Calu3 (cell line): ENCODE measurements around the gene ALCAM. TPM values are rescaled to one million over a fixed set of nuclear protein-coding genes. Genes with fewer than 3 reads are reported as not detected.

Experiments used
- BruUV-seq: library from RNA; stranded (reverse); fragments of 400-500 nt; replicated peaks from 2 replicates; lab custom pipeline; 2021; lab: Mats Ljungman, UMichigan
- CTCF ChIA-PET: fragments of 300-600 bp; sonication (Branson Sonifier 250); formaldehyde crosslinking; loops from one replicate; lab custom pipeline; 2022; ENCODE audit warnings: antibody characterized with exemption; lab: Charles Lee
- DNase-seq: peaks from one replicate; pipeline ENCODE4 v3.0.0; 2022
- H3K27ac Mint-ChIP-seq: one replicate; pipeline ENCODE4 v1.8.0; 2022; ENCODE audit warnings: mixed read lengths; ENCODE audit not compliant: unreplicated experiment
- H3K27me3 Mint-ChIP-seq: one replicate; pipeline ENCODE4 v1.8.0; 2022; ENCODE audit warnings: mixed read lengths; ENCODE audit not compliant: unreplicated experiment
- H3K36me3 Mint-ChIP-seq: one replicate; pipeline ENCODE4 v1.8.0; 2022; ENCODE audit warnings: mild to moderate bottlenecking, moderate library complexity, mixed read lengths; ENCODE audit not compliant: insufficient read depth, unreplicated experiment
- H3K4me1 Mint-ChIP-seq: one replicate; pipeline ENCODE4 v1.8.0; 2022; ENCODE audit warnings: mild to moderate bottlenecking, low read depth, mixed read lengths; ENCODE audit not compliant: unreplicated experiment
- H3K4me3 Mint-ChIP-seq: one replicate; pipeline ENCODE4 v1.8.0; 2022; ENCODE audit warnings: mild to moderate bottlenecking, low read depth, moderate library complexity, mixed read lengths; ENCODE audit not compliant: unreplicated experiment
- H3K9me3 Mint-ChIP-seq: one replicate; pipeline ENCODE4 v1.8.0; 2022; ENCODE audit warnings: low read depth, mixed read lengths; ENCODE audit not compliant: unreplicated experiment
- CTCF ChIP-seq: fragments of 200-600 bp; IDR thresholded peaks from one replicate; pipeline ENCODE4 v1.8.0; 2022; ENCODE audit warnings: antibody characterized with exemption; ENCODE audit not compliant: unreplicated experiment
- intact Hi-C: fragments of 100-400 bp; cut with micrococcal nuclease; formaldehyde crosslinking; loops from one replicate; pipeline ENCODE4 v1.10.0; 2022; ENCODE audit not compliant: unreplicated experiment
- total RNA-seq: library from RNA; stranded (reverse); gene quantifications from 2 replicates; pipeline ENCODE4 v1.2.3, GENCODE V29; 2022

The ALCAM gene
- total RNA-seq, 1 experiment from 2014 or later = 166 TPM

DNA sequence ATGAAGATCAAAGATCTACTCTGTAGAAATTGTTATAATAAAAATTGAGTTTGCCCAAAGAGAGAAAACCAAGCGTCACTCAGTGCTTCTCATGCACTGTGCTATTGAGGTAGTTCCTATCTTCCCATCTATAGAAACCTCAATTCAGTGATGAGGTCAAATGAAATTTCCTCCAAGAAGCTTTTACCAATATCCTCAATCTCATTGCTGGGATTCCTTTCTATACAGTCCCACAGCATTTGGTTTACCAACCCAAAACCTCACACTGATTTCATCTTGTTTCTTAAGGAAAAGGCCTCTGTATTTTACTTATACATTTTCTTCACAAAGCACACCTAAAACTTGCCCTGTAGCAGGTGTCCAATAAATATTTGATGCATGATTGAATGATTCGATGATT lies 147.2 kb downstream of the ALCAM start:
- BruUV-seq = no TSS peak
- intact Hi-C loops = no loop called here

GRCh38 chr3:105515372-105515771 lies 148.7 kb downstream of the ALCAM start:
- H3K36me3 Mint-ChIP-seq = no peaks in the 10 kb centered on the region
- intact Hi-C loops = loop anchor here (5.0 kb wide), 2 partner anchors 398 to 913 kb away; no protein-coding TSS in a partner anchor

More for the DNA sequence above, 147.2 kb downstream of the ALCAM start:
- no peak overlapping the region for H3K4me3 Mint-ChIP-seq
- TF ChIP-seq CTCF = no peak
- peaks cover 24% of the 10 kb centered on the region for H3K4me1 Mint-ChIP-seq
- no peaks in the 10 kb centered on the region for H3K9me3 Mint-ChIP-seq
- CTCF ChIA-PET = no interaction called here
- no peak for DNase-seq
- H3K27me3 Mint-ChIP-seq = no peaks in the 10 kb centered on the region
- H3K27ac Mint-ChIP-seq = peak overlapping the region; percentile 50
- H3K36me3 Mint-ChIP-seq = no peaks in the 10 kb centered on the region

GRCh38 chr3:105516972-105517371 lies 150.3 kb downstream of the ALCAM start:
- no peaks in the 10 kb centered on the region for H3K36me3 Mint-ChIP-seq
- TF ChIP-seq CTCF = no peak
- CTCF ChIA-PET = interaction anchor here (1.0 to 1.1 kb wide), 2 partner anchors 140 to 148 kb away, joined by 3 read pairs; no protein-coding TSS in a partner anchor
- peaks cover 8% of the 10 kb centered on the region for H3K4me1 Mint-ChIP-seq
- H3K27ac Mint-ChIP-seq = no peak overlapping the region
- no peaks in the 10 kb centered on the region for H3K9me3 Mint-ChIP-seq
- intact Hi-C loops = loop anchor here (5.0 kb wide), 2 partner anchors 400 to 915 kb away; no protein-coding TSS in a partner anchor
- no peak overlapping the region for H3K4me3 Mint-ChIP-seq
- BruUV-seq = no TSS peak
- no peak for DNase-seq
- H3K27me3 Mint-ChIP-seq = no peaks in the 10 kb centered on the region

More at GRCh38 chr3:105515372-105515771, 148.7 kb downstream of the ALCAM start:
- H3K27ac Mint-ChIP-seq = no peak overlapping the region
- CTCF ChIA-PET = no interaction called here
- peaks cover 21% of the 10 kb centered on the region for H3K4me1 Mint-ChIP-seq
- H3K27me3 Mint-ChIP-seq = no peaks in the 10 kb centered on the region
- no peak overlapping the region for H3K4me3 Mint-ChIP-seq
- TF ChIP-seq CTCF = no peak
- DNase-seq = no peak
- no peaks in the 10 kb centered on the region for H3K9me3 Mint-ChIP-seq
- no TSS peak for BruUV-seq

GRCh38 chr3:105518203-105518602 lies 151.5 kb downstream of the ALCAM start:
- intact Hi-C loops = loop anchor here (5.0 kb wide), 2 partner anchors 401 to 916 kb away; no protein-coding TSS in a partner anchor
- CTCF ChIA-PET = no interaction called here
- Mint-ChIP-seq H3K36me3 (no peaks in the 10 kb centered on the region), H3K4me3 (no peak overlapping the region), H3K9me3 (no peaks in the 10 kb centered on the region), H3K4me1 (peaks cover 8% of the 10 kb centered on the region), H3K27me3 (no peaks in the 10 kb centered on the region), H3K27ac (no peak overlapping the region)
- DNase-seq = no peak
- BruUV-seq = no TSS peak
- no peak for TF ChIP-seq CTCF
